ENCODE results near the gene ZFAND2B.
A peak's percentile ranks its signal among the peaks of the same experiment; 100 is the strongest.
"Not testable (repeated sequence)": the region's sequence is repeated elsewhere in the genome, so short reads cannot be mapped to it uniquely, and the experiment has no call there.

The ZFAND2B gene

DNA sequence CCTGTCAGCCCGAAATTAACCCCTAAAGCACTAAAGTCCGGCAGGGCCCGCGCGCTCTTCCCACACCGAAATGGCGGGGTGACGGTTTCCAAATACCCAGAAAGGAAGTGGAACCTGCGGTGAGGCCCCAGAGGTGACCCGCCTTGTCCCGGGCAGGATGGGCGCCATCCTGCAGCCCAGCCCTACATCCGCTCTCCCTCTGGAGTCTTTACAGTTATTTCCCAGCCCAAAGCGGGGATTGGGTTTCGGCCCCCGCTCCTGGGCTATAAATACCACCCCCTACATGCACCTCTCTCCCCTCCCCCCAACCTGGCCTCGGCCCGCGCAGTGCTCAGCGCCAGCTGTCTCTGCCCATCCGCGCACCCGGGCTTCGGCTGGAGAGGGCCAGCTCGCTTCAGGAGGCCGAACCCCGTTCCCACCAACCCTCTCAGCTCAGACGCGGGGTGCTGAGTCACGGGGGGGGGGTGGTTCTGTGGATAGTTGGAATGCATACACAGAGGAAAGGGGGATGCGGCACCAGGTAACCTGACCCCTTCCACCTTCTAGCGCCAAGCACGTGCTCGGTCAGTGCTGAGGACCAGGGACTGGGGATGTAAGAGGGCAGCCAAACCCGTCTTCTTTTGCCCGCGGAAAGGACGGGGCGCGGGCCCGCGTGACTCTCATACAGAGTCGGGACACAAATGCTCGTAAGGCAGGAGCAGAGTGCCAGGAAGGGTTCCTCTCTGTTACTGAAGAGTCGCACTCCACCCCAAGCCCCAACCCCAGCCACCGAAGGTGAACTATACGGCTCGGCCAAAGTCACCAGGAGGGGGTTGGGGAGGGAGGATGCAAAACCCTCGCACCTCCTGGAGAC, 46.5 kb downstream of the ZFAND2B start, which contains the start of gene TUBA4B:
Gene TUBA4B (plus strand): TSS at position 344 of the 853 bp plus-strand sequence. CDS start 165 bp downstream, at position 509.
- DNase-seq: peak; percentile 51

GRCh38 chr2:219253753-219254589, 47.4 kb downstream of the ZFAND2B start, which contains the start of gene TUBA4A:
Gene TUBA4A, minus strand, starts transcription at chr2:219253918. Its CDS starts 60 bp downstream, at chr2:219253858.
- DNase-seq: peak; percentile 90

DNA sequence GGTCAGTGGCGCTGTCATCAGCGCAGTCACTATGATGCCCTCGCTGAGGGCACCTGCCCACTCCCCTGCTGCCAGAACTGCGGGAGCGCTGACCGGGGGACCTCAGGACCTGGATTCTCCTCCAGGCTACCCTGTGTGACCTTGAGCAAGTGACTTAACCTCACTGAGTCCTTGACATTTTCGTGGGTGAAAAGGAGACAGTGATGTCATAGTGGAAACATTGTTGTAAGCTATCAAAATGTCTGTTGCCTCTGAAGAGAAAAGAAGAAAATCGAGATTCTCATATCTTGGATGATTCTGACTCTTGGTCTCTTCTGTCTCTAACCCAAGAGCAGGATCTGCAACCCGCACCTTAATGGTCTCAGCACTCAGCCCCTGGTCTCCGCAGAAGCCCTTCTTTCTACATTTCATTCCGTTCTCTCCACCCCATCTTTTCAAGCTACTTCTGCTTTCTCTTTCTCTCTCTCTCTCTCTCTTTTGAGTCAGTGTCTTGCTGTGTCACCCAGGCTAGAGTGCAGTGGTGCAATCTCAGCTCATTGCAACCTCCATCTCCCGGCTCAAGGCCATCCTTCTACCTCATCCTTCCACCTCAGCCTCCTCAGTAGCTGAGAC, 48.1 kb downstream of the ZFAND2B start:
- peak; percentile 31 for DNase-seq

- not testable (repeated sequence) for DNase-seq
These were observed 52.4 kb downstream of the ZFAND2B start for GRCh38 chr2:219258942-219259341.

Data from RPMI8226 (cell line).